Central memory CD4-positive, alpha-beta T cell (primary cell): ENCODE results near the gene CDKN2C.
"Not testable (repeated sequence)": the region's sequence is repeated elsewhere in the genome, so short reads cannot be mapped to it uniquely, and the experiment has no call there.

Source experiments
- DNase-seq: peaks from one replicate; pipeline ENCODE4 v3.0.0; 2022

Gene CDKN2C

GRCh38 chr1:50981741-50982140 lies 11.7 kb downstream of the CDKN2C start:
- no peak for DNase-seq

DNA sequence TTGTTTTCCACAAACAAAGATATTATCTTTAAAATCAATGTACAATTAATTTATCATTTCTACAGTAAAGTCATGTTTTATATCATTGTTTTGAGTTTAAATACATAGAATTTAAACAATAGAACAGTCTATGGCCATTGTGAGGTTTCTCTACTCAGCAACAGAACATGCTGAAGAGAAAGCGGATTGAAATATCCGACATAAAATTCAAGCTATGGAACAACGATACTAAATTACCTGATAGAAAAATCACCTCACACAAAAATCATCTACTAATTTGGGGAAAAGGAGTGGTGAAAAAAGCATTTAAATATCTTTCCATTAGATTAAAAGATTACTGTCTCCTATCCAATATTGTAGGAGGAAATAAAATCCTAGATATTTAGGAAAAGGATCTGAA lies 12.6 kb downstream of the CDKN2C start:
- DNase-seq = no peak

GRCh38 chr1:50983219-50983802 lies 13.3 kb downstream of the CDKN2C start:
- DNase-seq = no peak

DNA sequence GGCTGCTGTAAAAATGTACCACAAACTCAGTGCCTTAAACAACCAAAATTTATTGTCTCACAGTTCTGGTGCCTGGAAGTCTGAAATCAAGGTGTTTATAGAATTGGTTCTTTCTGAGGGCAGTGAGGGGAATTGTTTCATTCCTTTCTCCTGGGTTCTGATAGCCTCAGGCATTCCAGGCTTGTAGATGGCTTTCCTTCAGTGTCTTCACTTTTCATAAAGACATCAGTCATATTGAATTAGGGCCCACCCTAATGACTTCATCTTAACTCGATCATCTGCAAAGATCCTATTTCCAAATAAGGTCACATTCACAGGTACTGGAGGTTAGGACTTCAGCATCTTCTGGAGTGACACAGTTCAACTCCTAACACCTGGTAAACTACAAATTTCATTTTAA lies 15.0 kb downstream of the CDKN2C start:
- DNase-seq = no peak

DNA sequence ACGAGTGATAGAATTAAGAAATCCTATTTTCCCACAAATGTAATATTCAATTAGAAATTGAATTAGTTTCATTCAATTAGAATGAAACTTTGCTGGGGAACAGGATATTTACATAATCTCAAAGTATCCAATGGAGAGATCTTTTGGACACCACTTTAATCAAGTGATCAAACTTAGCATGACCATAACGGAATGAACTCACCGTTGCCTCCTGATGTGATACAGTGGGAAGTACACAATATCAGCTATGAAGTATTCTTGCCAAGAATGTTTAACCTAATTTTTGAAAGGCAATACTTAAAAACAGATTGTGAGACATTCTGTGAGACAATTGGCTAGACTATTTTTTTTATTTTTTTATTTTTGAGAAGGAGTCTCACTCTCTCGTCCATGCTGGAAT lies 16.6 kb downstream of the CDKN2C start:
- no peak for DNase-seq

DNA sequence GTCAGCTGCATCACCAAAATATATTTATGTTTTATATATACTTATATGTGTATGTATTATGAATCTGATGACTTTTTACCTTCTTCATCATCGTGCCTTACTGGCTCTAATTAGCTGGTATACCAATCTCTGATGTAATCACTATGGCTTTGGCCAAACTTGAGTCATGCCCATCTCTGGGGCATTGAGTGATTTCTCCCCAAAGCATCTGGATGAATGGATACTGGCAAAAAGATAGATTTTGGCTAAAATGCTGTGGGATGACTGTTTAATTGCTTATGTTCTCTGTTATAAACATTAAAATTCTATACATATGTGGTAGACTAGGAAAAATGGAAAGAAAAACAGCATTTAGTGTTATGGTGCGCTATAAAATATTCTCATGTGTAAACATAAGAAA lies 19.6 kb downstream of the CDKN2C start:
- no peak for DNase-seq

DNA sequence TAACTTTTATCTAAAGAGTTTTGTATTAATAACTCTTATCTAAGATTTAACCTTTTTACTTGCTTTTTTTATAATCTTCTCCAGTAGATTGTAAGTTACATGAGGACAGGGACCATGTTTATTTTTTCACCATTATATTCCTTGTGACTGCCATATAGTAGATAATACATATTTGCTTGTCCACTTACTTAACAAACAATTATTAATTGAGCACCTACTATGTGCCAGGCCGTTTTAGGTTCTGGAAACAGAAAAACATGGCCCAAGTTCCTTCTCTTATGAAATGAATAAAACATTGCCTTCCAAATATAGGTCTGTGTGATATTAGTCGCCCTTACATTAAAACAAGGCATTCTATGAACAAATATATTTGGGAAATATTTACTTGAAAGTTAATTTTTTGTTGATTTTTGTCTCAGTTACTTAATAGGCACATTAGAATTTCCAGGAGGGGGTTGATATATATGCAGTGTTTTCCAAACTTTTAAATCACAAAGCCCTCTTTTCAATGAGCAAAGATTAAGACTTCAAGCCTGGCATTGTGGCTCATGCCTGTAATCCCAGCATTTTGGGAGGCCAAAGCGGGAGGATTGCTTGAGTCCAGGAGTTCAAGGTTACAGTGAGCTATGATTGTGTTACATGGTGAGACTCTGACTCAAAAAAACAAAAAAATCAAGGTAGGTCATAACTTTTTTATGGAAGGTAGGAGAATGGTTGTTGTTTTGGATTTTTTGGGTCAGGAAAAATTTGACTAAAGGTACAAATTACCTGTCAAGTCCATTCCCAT lies 22.7 kb downstream of the CDKN2C start:
- DNase-seq = no peak

- no peak for DNase-seq
Observed at GRCh38 chr1:50993645-50994044, 23.6 kb downstream of the CDKN2C start.

GRCh38 chr1:50994997-50995396 lies 25.0 kb downstream of the CDKN2C start:
- DNase-seq = no peak

DNA sequence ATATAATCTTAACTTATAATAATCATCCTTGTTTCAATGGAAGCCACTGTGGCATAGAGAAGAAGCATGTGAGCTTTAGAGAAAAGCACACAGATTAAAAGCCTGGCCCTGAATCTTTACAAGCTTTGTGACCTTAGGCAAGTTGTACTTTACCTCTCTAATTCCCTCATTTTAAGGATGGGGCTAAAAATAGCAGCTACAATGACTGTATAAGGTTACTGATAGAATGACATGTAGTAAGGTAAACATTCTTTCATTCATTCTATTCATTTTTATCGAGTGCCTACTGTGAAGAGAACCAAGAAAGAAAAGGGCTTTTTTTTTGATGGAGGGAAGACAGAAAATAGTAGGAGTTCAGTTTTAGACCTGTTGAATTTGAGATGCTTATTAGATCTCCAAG lies 25.6 kb downstream of the CDKN2C start:
- DNase-seq = no peak

GRCh38 chr1:50996083-50996482 lies 26.0 kb downstream of the CDKN2C start:
- no peak for DNase-seq

DNA sequence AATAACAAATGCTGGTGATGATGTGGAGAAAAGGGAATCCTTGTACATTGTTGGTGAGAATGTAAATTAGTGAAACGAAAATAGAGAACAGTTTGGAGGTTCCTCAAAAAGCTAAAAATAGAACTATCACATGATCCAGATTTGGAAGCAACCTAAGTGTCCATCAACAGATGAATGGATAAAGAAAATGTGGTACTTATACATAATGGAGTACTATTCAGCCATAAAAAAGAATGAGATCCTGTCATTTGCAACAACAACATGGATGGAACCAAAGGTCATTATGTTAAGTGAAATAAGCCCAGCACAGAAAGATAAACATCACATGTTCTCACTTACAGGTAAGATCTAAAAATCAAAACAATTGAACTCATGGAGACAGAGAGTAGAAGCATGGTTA lies 29.3 kb downstream of the CDKN2C start:
- DNase-seq = not testable (repeated sequence)

GRCh38 chr1:51000160-51000559 lies 30.1 kb downstream of the CDKN2C start:
- no peak for DNase-seq

DNA sequence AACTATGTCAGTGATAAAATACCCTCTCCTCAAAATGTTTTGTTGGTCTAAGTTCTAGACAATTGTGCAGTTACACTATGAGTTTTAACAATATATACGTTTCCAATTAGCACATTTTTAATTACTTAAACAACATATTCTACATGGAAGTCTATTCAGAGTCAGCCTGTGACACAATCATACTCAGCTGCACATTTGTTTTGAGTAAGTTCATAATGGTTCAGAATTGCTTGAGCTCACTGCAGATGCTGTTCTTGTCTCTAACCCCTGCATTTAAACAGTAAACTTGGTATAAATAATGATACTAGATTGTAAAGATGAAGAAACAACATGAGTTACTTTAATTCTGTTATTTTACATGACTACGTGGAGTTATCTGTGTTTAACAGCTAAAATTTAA lies 30.6 kb downstream of the CDKN2C start:
- no peak for DNase-seq

DNA sequence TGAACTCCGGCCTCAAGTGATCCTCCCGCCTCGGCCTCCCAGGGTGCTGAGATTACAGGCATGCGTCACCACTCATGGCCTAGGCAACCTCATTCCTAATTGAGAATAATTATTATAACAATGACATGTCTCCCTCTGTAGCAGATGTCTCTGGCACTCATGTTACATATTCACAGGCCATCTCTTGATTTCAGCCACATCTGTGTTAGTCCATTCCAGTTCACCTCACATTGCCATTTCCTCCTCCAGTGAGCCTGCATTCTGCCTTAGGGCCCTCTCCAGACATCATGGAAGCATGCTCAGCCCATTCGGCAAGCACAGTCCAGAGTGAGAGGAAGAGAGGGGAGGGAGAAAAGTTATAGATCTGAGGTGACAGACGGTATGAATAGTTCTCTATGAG lies 32.5 kb downstream of the CDKN2C start:
- no peak for DNase-seq

DNA sequence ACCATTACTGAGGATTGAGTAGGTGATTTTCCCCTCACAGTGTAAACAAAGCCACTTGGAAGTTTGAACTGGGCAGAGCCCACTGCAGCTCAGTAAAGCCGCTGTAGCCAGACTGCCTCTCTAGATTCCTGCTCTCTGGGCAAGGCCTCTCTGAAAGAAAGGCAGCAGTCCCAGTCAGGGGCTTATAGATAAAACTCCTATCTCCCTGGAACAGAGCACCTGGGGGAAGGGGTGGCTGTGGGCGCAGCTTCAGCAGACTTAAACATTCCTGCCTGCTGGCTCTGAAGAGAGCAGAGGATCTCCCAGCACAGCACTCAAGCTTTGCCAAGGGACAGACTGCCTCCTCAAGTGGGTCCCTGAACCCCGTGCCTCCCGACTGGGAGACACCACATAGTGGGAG lies 35.5 kb downstream of the CDKN2C start:
- DNase-seq = not testable (repeated sequence)

- no peak for DNase-seq
Observed at GRCh38 chr1:51009381-51009780, 39.3 kb downstream of the CDKN2C start.

- DNase-seq = no peak
Observed at GRCh38 chr1:51014878-51015277, 44.8 kb downstream of the CDKN2C start.

DNA sequence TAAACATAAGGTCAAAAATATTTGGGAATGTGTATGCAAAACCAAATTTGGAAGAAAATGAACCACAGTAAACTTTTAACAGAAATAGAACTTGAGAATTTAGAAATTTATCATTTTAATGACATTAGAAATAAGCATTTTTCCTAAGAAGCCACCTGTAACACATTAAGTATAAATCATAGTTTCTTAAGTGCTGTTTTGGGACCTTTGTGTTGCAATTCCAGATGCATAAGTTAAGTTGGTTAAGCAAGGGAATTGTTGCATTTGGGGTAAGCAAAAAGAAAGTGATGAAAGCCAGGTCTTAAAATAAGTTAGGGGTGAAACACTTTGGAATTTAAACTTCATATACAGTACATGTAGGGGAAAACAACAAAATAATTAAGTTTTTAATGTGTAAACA lies 49.8 kb downstream of the CDKN2C start:
- no peak for DNase-seq
